GM21447 (cell line): Measurements from ENCODE around the gene PPM1L.
"Not testable (repeated sequence)": the region's sequence is repeated elsewhere in the genome, so short reads cannot be mapped to it uniquely, and the experiment has no call there.

ENCODE experiments used
- ATAC-seq: cut with Tn5 transposase; IDR thresholded peaks from one replicate; pipeline ENCODE4 v1.9.1; 2021; ENCODE audit not compliant: unreplicated experiment

Gene PPM1L

DNA sequence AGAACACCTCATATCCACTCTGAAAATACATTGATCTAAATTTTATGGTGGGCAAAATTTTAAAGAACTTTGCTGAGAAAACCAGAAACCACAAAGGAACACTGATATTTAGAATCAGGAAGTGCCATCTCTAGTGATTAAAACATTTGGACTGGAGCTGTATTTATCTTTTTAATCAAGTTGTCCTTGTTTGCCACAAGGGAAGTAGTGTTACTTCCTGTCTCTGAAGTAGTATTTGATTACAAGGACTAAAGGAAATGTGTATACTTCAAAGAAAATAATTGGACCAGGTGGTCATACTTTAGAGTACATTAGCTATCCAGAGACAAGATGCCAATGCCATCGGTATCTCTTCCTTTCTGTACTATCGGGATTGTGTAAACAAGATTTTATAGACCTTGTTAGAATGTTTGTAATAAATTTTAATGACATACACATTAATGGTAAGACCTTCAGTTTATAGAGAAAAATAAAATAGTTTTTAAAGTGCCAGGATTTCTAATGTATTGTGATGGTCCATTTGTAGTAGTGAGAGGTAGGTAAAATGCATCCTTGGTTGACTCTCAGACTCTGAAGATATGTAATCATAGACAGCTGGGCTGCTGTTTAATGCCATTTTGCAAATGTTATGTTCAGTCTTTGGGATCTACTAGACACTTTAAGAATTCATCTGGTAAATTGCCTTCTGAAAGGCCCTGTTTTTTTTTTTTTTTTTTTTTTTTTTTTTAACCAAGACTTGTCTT is 217.2 kb downstream of the PPM1L start:
- no peak for ATAC-seq

DNA sequence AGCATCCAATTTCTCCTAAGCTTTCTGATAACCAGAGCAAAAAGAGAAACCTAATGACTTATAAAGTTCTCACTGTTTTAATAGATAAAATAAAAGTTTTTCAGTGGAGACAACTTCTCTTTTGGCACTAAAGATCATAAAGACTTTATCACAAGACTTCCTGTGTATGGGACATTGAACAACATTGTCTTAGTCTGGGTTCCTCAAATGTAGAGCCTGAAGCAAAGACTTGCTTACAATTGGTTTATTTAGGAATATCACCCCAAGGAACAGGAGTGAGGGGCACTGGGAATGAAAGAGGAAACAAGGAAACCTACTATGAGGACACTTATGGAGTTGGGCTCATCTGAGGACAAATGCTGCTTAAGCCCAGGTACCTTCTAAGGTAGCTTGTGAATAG is 221.7 kb downstream of the PPM1L start:
- no peak for ATAC-seq

DNA sequence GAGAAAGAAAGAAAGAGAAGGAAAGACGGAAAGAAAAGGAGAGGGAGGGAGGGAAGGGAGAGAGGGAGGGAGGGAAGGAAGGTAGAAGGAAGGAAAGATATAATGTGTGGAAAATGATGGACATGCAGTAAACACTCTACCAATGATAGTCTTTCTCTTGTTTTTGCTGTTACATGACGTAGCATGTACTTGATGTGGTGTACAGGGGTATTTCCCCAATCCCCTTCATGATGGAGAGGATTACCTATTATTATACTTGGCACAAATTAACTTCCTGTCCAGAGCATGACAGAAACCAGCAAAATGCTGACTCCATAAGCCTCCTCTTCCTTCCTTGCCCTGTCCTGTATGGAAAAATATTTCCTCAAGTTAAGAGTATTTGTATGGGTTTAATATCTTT is 224.7 kb downstream of the PPM1L start:
- ATAC-seq, result no peak

DNA sequence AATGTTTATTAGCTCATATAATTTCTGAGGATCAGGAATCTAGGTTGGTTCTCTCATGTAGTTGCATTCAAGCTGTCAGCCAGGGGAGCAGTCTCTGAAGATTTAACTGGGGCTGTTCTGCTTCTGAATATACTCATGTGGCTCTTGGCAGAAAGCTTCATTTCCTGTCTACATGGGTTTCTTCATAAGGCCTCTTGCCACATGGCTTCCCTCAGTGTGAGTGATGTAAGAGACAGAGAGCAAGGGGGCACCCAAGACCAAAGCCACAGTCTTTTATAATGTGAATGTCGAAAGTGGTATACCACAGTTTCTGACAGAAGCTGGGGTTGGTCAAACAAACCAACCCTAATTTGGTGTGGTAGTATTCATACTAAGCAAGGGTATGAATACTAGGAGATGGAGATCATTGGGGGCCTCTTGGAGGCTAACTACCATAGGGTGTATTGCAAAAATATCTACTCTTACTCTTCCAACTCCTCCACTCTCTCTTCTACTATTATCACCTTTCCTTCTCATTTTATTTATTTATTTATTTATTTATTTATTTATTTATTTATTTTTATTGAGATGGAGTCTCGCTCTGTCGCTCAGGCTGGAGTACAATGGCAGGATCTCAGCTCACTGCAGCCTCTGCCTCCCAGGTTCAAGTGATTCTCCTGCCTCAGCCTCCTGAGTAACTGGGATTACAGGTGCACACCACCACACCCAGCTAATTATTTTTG is 225.3 kb downstream of the PPM1L start:
- ATAC-seq, result peak; percentile 90

DNA sequence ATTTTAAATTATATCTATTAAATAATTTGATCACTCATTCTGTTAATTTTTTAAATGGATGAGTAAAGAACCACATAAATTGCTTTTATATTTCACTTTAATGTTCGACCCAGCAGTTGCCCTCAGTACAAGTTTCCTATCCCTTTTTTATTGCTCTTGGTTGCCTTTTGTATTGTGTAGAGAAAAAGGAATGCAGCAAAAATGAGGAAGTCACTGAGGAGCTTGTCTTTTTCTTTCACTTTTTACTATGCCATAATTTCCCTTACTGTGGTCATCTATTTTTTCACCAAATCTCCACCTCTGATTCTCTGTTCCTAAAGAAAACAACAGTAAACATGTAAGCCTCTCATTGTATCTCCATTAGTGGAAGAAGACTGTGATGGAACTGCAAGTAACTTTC is 226.5 kb downstream of the PPM1L start:
- ATAC-seq, result no peak

DNA sequence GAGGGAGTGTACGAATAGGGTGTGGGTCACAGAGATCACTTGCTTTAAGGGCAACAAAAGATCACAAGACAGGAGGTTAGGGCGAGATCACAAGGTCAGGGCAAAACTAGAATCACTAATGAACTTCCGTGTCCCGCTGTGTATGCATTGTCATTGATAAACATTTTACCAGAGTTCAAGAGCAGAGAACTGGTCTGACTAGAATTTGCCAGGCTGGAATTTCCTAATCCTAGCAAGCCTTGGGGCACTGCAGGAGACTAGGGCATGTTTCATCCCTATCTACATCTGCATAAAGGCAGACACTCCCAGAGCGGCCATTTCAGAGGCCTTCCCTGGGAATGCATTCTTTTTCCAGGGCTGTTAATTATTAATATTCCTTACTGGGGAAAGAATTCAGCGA is 227.9 kb downstream of the PPM1L start:
- ATAC-seq, result not testable (repeated sequence)

DNA sequence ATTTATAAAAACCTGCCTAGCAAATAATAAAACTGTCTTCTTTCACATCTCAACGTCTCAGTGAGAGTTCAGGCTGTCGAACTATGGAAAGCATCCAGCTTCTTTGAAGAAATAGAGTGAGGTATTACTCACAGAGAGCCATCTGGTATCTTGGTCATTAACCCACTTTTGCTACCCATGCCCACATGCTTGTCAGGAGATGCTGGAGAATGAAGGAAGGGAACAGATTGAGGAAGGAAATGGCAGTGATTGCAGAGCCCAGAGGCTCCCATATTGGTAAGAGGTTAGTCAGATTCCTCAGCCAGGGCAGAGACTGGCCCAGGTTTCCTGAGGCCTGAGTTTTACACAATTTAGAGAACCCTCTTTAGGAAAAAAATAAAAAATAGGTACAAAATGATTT is 230.0 kb downstream of the PPM1L start:
- ATAC-seq, result no peak

DNA sequence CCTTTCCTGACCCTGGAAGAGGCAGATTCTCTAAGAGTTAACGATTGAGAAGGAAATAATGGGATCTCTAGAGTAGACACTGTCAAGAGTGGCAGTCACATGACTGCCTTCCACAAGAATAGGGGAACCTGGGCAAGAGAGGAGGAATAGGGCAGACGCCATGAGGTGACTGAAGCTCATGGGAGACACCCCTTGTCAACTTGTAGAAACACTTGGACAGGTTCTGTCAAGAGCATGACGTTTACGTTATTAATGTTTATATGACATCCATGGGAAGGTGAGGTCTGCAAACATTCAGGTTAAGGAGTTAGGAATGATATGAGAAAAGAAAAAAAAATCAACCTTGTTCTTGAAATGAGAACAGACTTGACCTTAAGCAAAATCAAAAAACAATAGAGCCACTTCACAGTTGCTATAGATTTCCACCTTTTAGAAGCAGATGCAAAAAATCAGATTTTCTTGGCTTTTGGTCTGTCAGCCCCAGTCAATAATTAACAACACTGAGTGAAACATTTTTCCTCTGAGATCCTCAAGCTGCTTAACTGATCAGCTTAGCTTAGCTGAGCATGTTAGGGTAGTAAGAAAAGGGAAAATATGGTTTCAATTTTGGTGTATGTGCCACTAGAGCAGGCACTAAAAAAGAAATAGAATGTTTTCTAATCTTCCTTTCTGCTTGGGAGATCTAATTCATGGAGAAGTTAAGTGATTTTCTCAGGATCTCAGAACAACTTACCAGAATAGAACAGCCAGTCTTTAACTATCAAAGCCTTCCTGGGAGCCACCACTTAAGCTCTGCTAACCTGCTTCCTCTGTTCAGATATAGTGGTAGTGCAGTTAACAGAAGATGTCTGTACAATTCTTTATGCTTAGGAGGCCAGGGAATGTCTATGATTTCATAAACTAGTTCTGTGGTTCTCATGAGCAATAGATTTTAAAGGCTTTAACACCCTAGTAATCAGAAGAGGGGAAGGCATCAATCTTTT is 232.2 kb downstream of the PPM1L start:
- ATAC-seq, result no peak

DNA sequence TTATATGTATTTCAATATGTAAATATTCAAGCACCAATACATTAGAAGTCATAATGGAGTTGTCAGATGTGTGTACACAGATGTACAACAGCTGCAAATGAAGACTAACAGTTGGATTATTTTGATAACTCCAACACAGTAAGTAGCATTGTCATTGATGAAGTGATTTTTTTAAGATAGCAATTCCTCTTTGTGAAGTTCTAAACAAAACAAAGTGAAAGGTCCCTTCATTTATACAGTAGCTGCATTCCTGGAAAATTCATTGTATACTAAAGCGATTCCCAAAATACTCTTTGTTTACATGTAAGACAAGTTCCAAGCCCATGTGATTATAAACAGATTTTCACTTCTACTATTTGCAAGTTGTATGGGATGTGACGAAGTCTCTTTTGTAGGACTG is 234.4 kb downstream of the PPM1L start:
- no peak for ATAC-seq

DNA sequence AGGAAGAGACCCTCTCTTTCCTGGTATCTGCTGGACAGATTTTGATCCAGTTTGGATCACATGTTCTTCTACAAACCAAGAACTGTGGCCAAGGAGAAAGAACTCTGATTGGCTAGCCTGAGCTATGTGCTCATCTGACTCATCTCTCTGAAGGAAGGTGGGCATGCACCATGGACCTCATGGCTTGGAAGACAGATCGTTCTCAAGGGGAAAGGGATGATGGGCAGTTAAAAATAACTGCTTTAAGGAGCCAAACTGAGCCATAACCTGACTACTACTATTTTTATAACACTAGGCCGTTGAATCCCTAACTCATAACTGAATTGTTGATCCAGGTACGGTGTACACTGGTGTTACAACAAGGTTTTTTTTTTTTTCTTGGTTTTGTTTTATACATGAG is 236.7 kb downstream of the PPM1L start:
- ATAC-seq, result no peak

DNA sequence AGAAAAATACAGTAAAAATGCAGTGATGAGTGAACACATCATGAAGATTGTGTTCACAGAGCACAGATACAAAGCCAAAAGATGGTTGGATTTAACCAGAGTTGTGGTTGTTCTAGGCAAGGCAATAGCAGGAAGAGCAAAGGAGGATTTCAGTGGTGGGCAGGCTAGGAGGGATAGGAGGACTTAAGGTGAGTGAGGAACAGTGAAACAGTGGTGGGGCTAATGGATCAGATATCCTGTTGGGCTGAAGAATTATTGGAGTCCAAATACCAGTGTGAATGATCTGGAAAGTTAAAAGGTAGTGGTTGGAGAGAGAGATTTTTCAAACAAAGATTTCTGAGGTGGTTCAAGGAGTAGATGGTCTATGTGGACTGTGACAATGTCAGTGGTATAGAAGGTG is 240.8 kb downstream of the PPM1L start:
- ATAC-seq, result no peak

DNA sequence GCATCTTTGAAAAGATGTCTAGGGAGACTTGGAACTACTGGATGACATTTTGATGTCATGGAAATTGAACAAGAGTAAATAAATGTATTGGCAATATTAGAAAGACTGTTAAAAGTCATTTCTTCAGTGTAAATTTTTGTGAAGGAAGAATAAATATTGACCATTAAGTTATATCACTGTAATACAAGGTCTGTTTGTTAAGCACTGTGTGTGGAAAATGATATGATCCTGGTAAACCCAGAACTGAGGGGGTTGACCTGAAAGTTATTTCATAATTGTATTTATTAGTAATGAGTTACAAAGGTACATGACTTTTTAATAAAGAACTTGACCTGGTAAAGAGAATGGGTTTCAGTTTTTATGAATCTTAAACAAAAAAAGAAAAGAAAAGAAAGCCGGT is 242.6 kb downstream of the PPM1L start:
- ATAC-seq, result no peak

DNA sequence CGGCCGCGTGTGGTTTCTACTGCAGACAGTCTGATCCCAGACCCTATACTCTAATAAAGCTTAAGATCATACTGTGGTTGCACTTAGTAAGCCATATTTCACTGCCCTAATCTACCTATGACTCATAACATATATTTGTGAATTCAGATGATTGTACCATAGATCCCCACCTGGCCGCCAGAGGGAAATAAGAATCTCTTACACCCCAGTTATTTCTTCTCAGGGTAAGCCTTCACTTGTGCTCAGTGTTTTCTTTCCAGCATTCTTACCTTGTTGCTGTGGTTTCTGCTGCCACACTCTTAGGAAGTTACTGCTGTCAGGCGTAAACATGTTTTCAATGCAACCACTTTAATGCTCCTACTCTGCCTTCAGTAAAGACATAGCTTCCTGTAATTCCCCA is 243.2 kb downstream of the PPM1L start:
- ATAC-seq, result no peak

DNA sequence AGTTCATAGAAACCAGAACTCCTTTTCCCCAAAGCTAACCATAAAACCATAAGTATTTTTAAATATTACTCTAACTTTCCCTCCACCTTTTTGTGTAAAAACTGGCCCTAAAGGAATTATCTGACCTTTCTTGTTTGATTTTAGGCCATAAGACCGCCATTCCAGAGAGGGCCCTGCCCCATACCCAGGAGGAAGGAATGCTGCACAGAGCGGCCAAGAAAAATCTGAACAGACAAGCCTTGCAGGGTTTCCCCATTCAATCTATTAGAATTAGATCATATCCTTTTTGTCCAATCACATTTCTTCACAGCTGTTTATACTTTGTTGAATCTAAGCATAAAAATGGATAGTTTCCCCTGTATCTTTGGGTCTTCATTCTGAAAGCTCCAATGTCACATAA is 252.1 kb downstream of the PPM1L start:
- ATAC-seq, result no peak

DNA sequence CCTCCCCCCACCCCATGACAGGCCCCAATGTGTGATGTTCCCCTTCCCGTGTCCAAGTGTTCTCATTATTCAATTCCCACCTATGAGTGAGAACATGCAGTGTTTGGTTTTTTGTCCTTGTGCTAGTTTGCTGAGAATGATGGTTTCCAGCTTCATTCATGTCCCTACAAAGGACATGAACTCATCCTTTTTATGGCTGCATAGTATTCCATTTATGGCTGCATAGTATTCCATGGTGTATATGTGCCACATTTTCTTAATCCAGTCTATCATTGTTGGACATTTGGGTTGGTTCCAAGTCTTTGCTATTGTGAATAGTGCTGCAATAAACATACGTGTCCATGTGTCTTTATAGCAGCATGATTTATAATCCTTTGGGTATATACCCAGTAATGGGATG is 254.1 kb downstream of the PPM1L start:
- ATAC-seq, result not testable (repeated sequence)

DNA sequence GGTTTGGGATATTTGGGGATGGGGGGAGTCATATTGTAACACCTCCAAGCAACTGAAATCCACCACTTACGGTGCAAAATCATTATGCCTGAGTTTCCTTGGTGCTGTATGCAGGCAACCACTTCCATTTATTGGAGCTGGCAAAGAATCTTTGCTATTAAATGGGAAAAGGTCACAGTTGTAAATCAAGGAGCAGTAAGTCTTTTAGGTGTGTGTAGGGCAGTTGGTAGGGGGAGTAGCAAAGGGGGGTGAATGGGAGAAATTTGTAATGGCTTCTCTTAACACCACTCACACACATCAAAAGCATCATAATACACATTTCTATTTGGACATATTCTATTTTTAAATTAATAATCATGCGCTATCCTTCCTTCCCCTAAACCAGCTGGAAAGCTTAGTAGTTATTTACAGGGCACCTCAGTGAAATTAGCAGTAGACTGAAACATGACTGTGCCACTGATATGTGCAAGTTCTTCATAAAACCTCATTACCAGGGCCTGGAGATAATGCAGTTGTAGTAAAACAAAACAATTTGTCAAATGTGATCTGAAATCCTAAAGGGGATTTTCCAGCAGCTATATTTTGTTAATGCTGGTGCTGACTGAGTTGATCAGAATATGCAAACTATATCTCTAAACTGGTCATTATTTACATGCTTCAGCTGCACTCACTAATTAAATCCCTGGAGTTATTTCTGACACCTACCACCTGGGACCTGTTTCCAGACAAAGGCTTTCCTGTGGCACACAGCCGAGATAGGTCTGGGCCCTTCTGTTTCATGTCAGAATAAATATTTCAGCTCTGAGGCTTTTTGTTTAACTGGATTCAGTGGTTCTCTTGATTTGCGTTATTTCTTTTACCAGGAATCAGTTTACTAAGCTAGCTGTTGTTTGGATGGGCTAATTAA is 259.1 kb downstream of the PPM1L start:
- no peak for ATAC-seq

DNA sequence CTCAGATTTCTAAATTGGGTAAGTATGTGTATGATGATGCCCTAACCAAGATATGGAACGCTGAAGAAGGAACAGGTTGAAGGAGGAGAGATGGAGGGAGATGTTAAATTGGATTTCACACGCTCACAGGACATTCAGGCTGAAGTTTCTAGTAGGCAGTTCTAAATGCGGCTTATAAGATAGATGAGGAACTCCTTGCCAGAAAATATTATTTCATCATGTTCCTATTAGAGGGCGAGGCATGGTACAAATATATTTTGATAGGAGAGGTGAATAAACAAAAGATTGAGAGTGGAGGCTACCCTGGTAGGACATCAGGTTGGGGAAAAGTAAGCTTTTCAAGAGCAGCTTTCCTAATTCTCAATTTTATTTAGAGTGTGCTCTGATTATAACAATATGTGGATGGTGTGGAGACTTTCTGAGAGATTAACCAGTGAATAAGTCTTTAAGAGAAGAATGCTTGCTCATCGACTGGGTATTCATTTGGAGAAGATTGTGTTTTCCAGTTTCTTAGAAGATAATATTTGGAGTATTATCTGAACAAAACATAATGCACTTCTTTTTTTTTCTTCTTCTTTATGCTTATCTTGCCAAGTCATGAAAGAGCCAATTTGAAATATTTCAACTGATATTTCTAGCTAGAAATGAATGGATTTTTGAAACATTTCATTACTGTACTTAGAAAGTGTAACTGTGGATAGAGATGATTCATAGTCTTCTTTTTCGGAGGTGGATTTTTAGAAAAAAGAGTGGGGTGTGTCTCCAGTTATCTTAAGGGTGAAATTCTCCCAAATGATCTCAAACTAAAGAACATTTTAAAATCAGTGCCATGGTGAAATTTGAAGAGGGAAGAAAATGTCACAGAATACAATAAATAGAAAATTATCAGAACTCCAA is 260.6 kb downstream of the PPM1L start:
- no peak for ATAC-seq

DNA sequence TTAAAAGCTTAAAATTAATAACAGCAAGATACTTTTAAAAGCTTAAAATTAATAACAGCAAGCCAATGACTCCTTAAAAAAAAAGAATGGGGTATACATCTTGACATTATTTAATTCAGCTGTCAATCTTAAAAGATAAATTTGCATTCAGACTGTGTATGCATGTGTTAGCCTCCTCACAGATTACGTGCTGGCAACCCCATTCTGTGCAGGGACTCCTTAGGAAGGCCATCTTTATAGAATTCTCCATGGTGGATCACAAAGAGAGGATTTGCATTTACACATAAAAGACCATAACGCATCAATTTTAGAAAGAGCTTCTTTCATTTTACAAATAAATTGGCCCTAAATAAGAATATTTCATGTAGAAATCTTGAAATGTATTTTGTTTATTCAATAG is 261.9 kb downstream of the PPM1L start:
- no peak for ATAC-seq

DNA sequence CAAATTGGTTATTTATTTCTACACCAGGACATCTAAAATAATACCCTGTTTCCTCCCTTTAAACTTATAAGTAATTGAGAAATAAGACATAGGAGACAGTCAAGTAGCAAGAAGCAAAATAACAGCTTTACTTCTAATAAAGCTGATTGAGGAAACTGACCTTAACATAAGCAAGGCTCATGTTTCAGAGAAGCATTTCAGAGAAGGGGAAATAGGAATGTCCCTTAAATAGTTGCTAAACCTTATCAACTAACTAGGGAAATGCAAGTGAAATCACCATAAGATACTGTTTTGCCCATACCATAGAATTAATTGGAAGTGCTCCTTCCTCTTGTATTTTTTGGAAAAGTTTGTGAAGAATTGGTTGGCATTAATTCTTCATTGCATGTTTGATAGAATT is 264.2 kb downstream of the PPM1L start:
- ATAC-seq, result no peak

DNA sequence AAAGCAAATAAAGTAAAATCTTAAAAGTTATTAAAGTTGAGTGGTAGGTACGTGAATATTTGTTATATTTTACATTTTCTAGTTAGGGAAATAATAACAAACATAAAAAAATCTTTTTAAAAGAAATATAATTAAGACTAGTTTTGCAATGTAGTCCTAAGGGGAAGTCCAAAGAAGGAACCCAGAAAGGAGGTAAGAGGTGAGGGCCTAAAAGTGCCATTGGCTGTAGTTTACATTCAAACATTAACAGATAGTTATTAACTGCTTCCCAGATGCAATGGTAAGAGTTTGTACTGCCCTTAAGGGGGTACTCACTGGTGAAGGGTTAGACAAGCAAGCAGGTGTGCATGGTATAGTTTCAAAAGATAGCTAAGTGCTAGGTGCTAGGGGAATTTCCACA is 269.9 kb downstream of the PPM1L start:
- no peak for ATAC-seq
